ENCODE results near the gene OCEL1.

The OCEL1 gene

GRCh38 chr19:17210296-17210695, 15.7 kb upstream of the OCEL1 start:
- DNase-seq = no peak

- DNase-seq = no peak
These were observed 14.2 kb upstream of the OCEL1 start for GRCh38 chr19:17211547-17212446.

GRCh38 chr19:17213334-17213733, 12.7 kb upstream of the OCEL1 start:
- DNase-seq = no peak

- no peak for DNase-seq
These were observed 11.4 kb upstream of the OCEL1 start for GRCh38 chr19:17214508-17215126.

GRCh38 chr19:17215127-17215971, 10.7 kb upstream of the OCEL1 start, which contains the start of gene USE1:
Gene USE1 (plus strand): TSS chr19:17215357. CDS start chr19:17215406, 49 bp downstream.
- peak; percentile 88 for DNase-seq

- no peak for DNase-seq
These were observed 9.9 kb upstream of the OCEL1 start for GRCh38 chr19:17216058-17216670.

- no peak for DNase-seq
These were observed 6.7 kb upstream of the OCEL1 start for GRCh38 chr19:17219286-17219685.

GRCh38 chr19:17220207-17220758, 5.7 kb upstream of the OCEL1 start:
- no peak for DNase-seq

GRCh38 chr19:17225053-17225452, 973 bp upstream of the OCEL1 start:
- DNase-seq = no peak

- DNase-seq = no peak
These were observed 1.9 kb downstream of the OCEL1 start for GRCh38 chr19:17227798-17228367.

- DNase-seq = no peak
These were observed 3.9 kb downstream of the OCEL1 start for GRCh38 chr19:17229890-17230289.

- no peak for DNase-seq
These were observed 6.2 kb downstream of the OCEL1 start for GRCh38 chr19:17232258-17232657.

GRCh38 chr19:17234911-17235299, 8.9 kb downstream of the OCEL1 start:
- DNase-seq = peak; percentile 27

GRCh38 chr19:17235300-17235970, 9.4 kb downstream of the OCEL1 start:
- peak; percentile 45 for DNase-seq

GRCh38 chr19:17235971-17236777, 10.1 kb downstream of the OCEL1 start:
- peak; percentile 39 for DNase-seq

GRCh38 chr19:17236811-17237543, 11.0 kb downstream of the OCEL1 start:
- DNase-seq = no peak

GRCh38 chr19:17237747-17238706, 12.0 kb downstream of the OCEL1 start:
- no peak for DNase-seq

GRCh38 chr19:17240062-17240752, 14.2 kb downstream of the OCEL1 start:
- no peak for DNase-seq

Data from NCI-H1436 (cell line).